HG02642 (cell line): ENCODE results near the gene EPG5.
"Not testable (repeated sequence)": the region's sequence is repeated elsewhere in the genome, so short reads cannot be mapped to it uniquely, and the experiment has no call there.

ENCODE experiments used
- ATAC-seq: cut with Tn5 transposase; IDR thresholded peaks from one replicate; pipeline ENCODE4 v1.9.1; 2021; ENCODE audit warnings: mild to moderate bottlenecking; ENCODE audit not compliant: unreplicated experiment, poor library complexity

Gene EPG5

DNA sequence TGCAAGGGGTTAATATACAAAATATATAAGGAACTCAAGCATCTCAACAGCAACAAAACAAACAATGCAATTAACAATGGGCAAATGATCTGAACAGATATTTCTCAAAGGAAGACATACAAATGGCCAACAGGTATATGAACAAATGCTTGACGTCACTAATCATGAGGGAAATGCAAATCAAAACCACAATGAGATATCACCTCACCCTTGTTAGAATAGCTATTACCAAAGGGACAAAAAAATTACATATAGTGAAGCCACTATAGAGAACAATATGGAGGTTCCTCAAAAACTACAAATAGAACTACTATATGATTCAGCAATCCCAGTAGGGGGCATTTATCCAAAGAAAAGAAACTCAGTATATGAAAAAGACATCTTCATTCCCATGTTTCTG, 145.4 kb downstream of the EPG5 start:
- ATAC-seq: no peak

DNA sequence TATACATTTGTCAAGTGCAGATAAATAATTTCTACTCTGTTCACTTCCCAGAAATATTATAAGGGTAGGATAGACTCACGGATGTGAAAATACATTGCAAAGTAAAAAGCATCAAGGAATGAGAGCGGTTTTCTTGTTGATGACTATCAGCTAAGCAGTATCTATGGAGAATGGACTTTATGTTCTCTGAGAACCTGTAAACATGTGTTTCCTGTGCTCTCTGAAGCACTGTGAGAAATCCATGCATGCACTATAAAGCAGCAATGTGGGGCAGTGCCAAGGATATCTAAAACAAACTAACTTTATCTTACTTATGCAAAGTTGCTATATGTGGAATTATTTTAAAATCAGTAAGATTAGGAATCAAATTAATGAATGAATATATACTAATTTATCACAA, 146.1 kb downstream of the EPG5 start:
- ATAC-seq: no peak

DNA sequence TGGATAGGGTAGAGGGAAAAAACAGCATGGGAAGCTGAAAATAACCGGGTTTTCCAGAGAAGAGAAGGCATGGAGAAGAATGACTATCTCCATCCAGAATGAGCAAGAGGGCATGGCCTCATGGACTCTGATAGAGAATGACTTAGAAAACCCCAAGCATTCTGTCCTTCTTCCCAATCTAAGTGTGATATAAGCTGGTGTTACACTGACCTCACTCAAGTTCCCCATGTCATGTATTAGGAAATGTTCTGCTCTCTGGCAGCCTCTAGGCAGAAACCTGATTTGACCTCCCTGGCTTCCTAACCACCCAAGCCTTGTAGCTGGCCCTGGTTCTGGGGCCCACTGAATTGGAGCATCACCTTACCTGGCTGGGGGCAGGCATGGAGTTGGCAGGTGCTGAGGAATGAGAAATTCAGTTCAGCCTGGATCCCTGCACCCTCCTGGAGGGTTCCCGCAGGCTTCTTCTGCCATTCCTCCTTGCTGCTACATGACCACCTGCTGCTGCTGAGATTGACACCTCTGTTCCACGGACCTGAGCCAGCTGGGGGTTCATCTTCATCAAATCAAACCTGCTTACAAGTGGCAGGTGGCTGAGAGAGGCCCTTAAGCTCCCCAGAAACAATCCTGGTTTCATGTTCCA, 146.9 kb downstream of the EPG5 start:
- ATAC-seq: no peak

DNA sequence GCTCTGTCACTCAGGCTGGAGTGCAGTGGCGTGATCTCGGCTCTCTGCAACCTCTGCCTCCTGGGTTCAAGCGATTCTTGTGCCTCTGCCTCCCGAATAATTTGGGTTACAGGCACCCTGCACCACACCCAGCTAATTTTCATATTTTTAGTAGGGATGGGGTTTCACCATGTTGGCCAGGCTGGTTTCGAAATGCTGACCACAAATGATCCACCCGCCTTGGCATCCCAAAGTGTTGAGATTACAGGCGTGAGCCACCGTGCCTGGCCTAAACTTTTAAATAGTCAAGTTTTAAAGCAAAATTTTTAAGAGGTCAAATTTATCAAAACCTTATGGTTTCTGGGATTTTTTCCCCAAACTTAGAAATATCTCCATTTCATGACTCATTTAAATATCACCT, 148.4 kb downstream of the EPG5 start:
- ATAC-seq: not testable (repeated sequence)

DNA sequence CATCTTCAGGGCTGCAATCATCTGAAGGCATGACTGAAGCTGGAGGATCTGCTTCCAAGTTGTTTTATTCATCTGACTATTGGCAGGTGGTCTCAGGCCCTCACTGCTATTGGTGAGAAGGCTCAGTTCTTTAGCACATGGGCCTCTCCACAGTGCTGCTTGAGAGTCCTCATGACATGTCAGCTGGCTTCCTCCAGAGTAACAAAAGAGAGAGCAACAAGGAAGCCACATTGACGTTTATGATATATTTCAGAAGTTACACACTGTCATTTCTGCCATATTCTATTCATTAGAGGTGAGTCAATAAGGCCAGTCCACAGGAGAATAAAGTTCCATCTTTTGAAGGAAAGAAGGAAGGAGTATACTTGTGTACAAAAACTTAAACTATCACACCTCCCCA, 149.6 kb downstream of the EPG5 start:
- no peak for ATAC-seq

DNA sequence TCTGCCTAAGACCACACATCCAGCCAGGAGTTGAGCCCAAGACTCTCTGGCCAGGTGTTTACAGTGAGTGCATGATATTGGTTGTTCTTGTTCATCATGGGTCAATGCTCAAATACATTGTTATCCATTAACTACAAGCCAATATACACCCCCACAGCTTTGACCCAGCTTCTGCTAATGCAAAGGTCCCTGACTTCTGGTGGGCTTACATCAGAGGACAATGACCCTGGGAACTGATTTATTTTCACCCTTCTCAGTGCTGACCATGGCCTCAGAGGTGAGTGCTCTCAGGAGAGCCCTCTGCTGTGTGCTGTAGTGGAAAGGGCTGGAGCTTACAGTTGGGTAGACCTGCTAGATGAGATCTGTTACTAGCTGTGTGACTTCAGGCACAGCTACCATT, 152.4 kb downstream of the EPG5 start:
- not testable (repeated sequence) for ATAC-seq

DNA sequence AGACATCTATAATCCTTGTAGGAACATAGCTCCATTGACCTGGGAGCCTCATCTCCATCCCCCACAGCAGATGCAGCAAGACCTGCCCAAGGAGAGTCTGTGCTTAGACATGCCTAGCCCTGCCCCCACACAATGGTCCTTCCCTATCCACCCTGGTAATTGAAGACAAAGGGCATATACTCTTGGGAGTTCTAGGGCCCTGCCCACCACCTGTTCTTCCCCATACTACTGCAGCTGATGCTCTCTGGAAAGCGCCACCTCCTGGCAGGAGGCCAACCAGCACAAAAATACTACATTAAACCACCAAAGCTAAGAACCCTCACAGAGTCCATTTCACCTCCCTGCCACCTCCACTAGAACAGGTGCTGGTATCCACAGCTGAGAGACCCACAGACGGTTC, 160.0 kb downstream of the EPG5 start:
- ATAC-seq: not testable (repeated sequence)

DNA sequence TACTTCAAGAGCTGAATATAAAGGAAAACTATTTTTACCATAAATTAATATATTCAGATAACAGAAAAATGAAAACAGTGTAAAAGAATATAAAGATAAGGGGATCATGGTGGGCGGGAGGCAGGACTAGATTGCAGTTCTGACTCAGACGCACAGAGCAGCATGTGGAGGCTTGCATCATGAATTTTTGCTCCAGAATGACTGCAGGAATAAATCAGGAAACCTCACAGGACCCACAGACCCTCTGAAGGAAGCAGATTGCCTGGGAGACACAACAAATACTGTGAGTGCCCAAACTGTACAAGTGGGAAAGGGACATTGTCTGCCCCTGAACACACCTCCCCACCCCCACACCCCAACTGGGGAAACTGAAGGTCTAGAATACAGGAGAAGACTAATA, 160.9 kb downstream of the EPG5 start:
- ATAC-seq: no peak

DNA sequence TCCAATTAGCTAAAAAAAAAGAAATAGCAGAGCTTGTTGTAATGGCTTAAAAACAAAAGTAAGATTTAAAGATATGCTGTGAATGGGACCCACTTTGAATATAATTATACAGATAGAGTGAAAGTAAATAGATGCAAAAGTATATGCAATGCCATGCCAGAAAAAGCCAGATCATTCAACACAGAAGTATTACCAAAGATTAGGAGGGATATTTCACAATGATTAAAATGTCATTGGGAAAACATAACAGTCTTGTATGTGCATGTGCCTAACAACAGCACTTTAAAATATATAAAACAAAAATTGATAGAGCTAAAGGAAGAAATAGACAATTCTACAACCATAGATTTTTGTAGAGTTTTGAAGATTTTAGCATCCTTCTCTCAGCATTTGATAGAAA, 161.6 kb downstream of the EPG5 start:
- no peak for ATAC-seq

DNA sequence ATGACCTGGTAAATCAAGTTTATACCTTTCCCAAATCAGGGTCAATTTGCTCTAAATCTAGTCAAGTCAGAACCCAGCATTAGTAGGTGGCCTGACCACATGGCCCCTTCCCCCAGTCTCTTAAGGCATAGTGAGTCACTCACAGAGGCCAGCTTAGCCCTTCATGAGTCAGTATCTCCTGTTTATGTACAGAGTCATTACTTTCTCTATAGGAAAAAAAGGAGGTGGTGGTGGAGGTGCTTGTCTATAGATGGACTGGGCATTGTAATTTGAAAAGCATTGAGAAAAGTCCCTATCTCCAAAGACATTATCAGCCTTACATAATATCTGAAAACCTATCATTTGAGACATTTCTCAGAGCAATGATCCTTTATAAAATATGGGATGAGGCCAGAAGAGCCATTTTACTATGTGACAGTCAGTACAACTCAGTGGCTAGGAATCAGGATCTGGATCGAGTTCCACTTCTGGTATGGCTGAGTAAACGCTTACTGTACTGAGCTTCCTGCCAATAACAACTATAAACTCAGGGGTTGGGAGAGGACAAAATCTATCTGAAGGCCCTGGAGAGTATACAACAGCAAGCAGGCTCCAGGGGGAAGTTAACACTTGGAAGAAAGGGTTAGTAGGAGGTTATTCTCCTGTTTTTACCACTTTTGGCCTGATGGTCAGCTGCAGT, 164.2 kb downstream of the EPG5 start:
- no peak for ATAC-seq

DNA sequence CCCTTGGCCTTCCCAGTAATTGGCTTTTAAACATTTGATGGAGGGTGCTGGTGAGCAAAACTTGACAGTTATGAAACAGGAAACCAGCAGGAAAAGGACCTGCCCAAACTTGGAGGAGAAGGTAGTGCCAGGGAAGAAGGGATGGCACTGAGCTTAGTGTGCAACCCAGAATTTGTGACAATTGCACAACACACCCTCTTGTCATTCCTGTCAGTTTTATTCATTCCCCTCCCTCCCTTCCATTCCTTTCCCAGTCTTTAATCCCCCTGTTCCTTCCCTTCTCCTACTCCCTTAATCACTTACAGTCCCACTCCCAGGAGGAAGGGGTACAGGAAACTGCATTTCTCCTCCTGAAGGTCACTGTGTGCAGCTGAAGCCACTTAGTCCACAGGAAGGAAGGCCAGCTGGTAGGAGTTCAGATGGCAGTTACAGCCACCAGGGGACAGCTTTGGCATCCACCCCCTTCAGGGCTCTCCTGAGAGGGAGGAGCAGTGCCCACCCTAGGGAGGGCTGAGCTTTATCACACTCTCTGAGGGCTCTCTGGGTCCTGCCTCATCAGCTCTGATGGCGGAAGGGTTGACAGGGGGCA, 165.6 kb downstream of the EPG5 start:
- ATAC-seq: no peak
